Heart left ventricle (tissue), 13 donors: Measurements from ENCODE around the gene MAGI1.

Experiments used
- CTCF ChIP-seq, 12 donors: fragments of 200-600 bp; sonication (generic) in 4 of 12; IDR thresholded peaks; one replicate each; pipeline versions ENCODE4 v1.5.0 to v1.8.0; 2018 to 2022; ENCODE audit warnings: antibody characterized with exemption in 12 of 12, mild to moderate bottlenecking in 5 of 12
- POLR2A ChIP-seq, 2 donors: fragments of 450-650 bp; IDR thresholded peaks; one replicate each; pipeline ENCODE4 v1.6.1; 2017; ENCODE audit warnings: antibody characterized with exemption in 2 of 2, mild to moderate bottlenecking in 2 of 2, moderate library complexity in 2 of 2
- donor health status: ischemic (EF 13 %, LVEDD 7.1; RV severe dilation, severe dysfunction).
- donor health status: DM: no; HTN: yes; CAD: no.
- donor health status: DM: no; HTN: no; CAD: no.
- donor health status: ischemic (EF 25% LVEDD 6.9; RV normal size, moderate dysfunction).
- donor health status: ischemic (EF 25% LVEDD 5.7; RV mildly dilated, moderate dysfunction).
- donor health status: ischemic (EF 35%, LVEDD 5.7; RV mildly dilated, moderate dysfunction).
- donor health status: nonischemic (EF 11% LVEDD 7.7; RV severe dilation, severe dysfunction).
- donor health status: DM: yes; HTN: yes; CAD: no.
- donor health status: PGD.
- donor health status: ischemic (EF 29% LVEDD 5.4; RV normal size, mild dysfunction).
- donor health status: nonischemic (EF 23%, LVEDD 6.1; RV moderate dilation, normal function).

- TF ChIP-seq CTCF (IDR thresholded peaks at IDR 0.05) (no peak), POLR2A (IDR thresholded peaks at IDR 0.05) (no peak)
Observed at GRCh38 chr3:65930648-65931047, 108.1 kb downstream of the MAGI1 start.
